Effector memory CD4-positive, alpha-beta T cell (primary cell): ENCODE data around the gene RPS6KB2.

Experiments used
- DNase-seq, 3 donors: peaks; one replicate each; pipeline ENCODE4 v3.0.0-alpha.2; 2020
- H3K27ac ChIP-seq: 2 replicates; pipeline ENCODE4 v1.7.0; 2013; ENCODE audit warnings: mild to moderate bottlenecking, low read length, moderate library complexity; ENCODE audit not compliant: insufficient read depth, poor library complexity, severe bottlenecking
- H3K27me3 ChIP-seq: replicated peaks from 2 replicates; pipeline ENCODE4 v1.7.0; 2013; ENCODE audit warnings: mild to moderate bottlenecking, low read length; ENCODE audit not compliant: insufficient read depth, control insufficient read depth, poor library complexity, severe bottlenecking
- H3K36me3 ChIP-seq: 2 replicates; pipeline ENCODE4 v1.7.0; 2013; ENCODE audit warnings: mild to moderate bottlenecking, low read length, moderate library complexity; ENCODE audit not compliant: control insufficient read depth, insufficient read depth
- H3K4me1 ChIP-seq: 2 replicates; pipeline ENCODE4 v1.7.0; 2013; ENCODE audit warnings: low read length, mild to moderate bottlenecking; ENCODE audit not compliant: control insufficient read depth, insufficient read depth, poor library complexity, severe bottlenecking
- H3K4me3 ChIP-seq: 2 replicates; pipeline ENCODE4 v1.7.0; 2013; ENCODE audit warnings: low read length, low read depth, mild to moderate bottlenecking; ENCODE audit not compliant: insufficient read depth, poor library complexity, severe bottlenecking
- H3K9me3 ChIP-seq: 2 replicates; pipeline ENCODE4 v1.7.0; 2013; ENCODE audit warnings: mild to moderate bottlenecking, low read length, moderate library complexity; ENCODE audit not compliant: control insufficient read depth

The RPS6KB2 gene

DNA sequence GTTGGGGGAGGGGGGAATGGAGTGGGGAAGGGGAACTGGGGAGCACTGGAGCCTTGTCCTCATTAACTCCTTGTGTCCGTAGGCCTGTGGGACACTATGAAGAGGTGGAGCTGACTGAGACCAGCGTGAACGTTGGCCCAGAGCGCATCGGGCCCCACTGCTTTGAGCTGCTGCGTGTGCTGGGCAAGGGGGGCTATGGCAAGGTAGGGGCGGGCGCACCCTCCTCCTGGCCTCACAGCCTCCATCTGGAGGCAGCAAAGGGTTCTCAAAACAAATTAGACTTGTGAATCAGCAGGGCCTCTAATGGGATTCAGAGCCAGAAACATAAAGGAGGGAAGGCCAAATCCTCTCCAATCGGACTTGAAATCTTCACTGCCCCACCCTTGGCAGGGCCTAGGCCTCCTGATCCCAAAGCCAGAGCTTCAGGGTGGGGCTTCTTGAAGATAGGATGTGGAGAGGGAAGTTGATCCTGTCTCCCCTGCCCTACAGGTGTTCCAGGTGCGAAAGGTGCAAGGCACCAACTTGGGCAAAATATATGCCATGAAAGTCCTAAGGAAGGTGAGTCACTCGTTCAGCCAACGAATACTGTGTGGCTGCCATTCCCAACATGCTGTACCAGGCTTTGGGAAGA is 859 bp downstream of the RPS6KB2 start:
- Histone ChIP-seq H3K27ac (peak overlapping the region; percentile 89), H3K36me3 (peaks cover 6% of the 10 kb centered on the region), H3K27me3 (no peaks in the 10 kb centered on the region), H3K4me1 (peaks cover 29% of the 10 kb centered on the region), H3K9me3 (no peaks in the 10 kb centered on the region), H3K4me3 (peak overlapping the region; percentile 82)
- DNase-seq, result no peak

DNA sequence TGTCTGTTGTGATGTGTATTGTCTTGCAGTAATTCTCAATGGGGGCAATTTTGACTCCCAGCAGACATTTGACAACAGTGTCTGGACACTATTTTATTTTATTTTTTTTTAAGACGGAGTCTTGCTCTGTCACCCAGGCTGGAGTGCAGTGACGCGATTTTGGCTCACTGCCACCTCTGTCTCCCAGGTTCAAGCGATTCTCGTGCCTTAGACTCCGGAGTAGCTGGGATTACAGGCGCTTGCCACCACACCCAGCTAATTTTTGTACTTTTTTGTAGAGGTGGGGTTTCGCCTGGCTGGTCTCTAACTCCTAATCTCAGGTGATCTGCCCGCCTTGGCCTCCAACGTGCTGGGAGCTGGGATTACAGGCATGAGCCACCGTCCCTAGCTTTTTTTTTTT is 1.4 kb downstream of the RPS6KB2 start:
- Histone ChIP-seq H3K27ac (no peak overlapping the region), H3K27me3 (no peaks in the 10 kb centered on the region), H3K9me3 (no peaks in the 10 kb centered on the region), H3K36me3 (peaks cover 12% of the 10 kb centered on the region), H3K4me1 (peaks cover 35% of the 10 kb centered on the region), H3K4me3 (no peak overlapping the region)
- no peak for DNase-seq

DNA sequence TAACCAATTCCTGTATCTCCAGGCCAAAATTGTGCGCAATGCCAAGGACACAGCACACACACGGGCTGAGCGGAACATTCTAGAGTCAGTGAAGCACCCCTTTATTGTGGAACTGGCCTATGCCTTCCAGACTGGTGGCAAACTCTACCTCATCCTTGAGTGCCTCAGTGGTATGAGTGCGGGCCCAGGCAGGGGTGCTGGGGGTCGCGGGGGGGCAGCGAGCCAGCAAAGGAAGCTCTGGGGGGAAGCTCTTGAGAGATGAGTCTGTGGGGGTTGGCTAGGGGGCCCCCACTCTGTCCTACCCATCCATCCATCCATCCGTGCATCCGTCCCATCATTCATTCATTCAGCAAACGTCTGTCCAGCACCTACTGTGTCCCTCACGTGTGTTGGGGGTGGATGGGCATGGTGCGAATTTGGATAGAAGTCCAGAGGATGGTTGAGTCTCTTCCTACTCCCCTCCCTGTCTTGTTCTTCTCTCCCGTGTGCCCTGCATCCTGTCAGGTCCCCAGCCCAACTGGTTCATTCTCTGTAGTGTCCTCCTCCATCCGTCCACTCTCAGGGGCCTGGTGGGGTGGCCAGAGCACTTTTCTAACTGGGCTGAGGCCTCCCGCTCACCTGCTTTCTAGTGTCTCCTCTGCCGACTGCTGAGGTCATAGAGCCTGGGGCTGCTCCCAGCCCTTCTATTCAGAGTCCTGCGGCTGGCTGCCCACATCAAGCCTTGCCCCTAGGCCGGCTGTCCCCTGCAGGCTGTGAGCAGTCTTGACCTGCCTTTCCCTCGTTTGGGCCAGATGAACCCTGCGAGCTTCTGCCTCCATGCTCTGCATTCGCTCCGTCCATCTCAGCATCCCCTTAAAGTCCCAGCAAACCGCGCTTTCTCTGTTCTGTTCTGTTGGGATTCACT is 3.3 kb downstream of the RPS6KB2 start:
- Histone ChIP-seq H3K4me3 (no peak overlapping the region), H3K27me3 (no peaks in the 10 kb centered on the region), H3K4me1 (peaks cover 53% of the 10 kb centered on the region), H3K9me3 (no peaks in the 10 kb centered on the region), H3K27ac (no peak overlapping the region), H3K36me3 (peaks cover 22% of the 10 kb centered on the region)
- DNase-seq, result no peak

DNA sequence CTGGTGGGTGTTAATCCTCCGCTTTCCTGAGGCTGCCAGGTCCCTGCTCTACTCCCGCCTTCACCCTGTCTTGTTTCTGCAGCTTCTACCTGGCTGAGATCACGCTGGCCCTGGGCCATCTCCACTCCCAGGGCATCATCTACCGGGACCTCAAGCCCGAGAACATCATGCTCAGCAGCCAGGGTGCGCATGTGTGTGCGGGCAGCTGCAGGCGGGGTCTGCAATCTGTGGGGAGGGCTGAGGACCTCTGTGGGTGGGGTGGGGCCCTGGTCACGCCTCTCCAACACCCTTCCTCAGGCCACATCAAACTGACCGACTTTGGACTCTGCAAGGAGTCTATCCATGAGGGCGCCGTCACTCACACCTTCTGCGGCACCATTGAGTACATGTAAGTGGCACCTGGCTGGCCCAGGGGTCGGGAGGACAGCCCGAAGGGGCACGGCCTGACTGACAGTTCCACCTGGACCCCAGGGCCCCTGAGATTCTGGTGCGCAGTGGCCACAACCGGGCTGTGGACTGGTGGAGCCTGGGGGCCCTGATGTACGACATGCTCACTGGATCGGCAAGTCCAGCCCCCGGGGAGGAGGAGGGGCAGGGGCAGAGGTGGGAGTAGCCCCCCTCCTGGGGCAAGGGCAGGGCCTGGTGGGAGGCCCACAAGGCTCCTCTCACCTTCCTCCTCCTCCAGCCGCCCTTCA is 4.5 kb downstream of the RPS6KB2 start:
- DNase-seq, result no peak
- Histone ChIP-seq H3K9me3 (no peaks in the 10 kb centered on the region), H3K36me3 (peaks cover 22% of the 10 kb centered on the region), H3K4me3 (no peak overlapping the region), H3K4me1 (peaks cover 49% of the 10 kb centered on the region), H3K27ac (peak overlapping the region; percentile 43), H3K27me3 (no peaks in the 10 kb centered on the region)

- Histone ChIP-seq H3K27me3 (no peaks in the 10 kb centered on the region), H3K27ac (peak overlapping the region; percentile 93), H3K9me3 (no peaks in the 10 kb centered on the region), H3K4me3 (no peak overlapping the region), H3K4me1 (peaks cover 50% of the 10 kb centered on the region), H3K36me3 (peaks cover 22% of the 10 kb centered on the region)
- DNase-seq, result no peak
These were observed 5.5 kb downstream of the RPS6KB2 start for GRCh38 chr11:67433536-67434394.

GRCh38 chr11:67434395-67434881 is 6.1 kb downstream of the RPS6KB2 start:
- no peak overlapping the region for H3K4me3 ChIP-seq
- H3K27me3 ChIP-seq, result no peaks in the 10 kb centered on the region
- DNase-seq, result no peak
- peaks cover 22% of the 10 kb centered on the region for H3K36me3 ChIP-seq
- peaks cover 52% of the 10 kb centered on the region for H3K4me1 ChIP-seq
- H3K9me3 ChIP-seq, result no peaks in the 10 kb centered on the region
- peak overlapping the region; percentile 93 for H3K27ac ChIP-seq

GRCh38 chr11:67435031-67435726 is 6.9 kb downstream of the RPS6KB2 start:
- Histone ChIP-seq H3K27ac (peak overlapping the region; percentile 93), H3K36me3 (peaks cover 22% of the 10 kb centered on the region)
- DNase-seq, result no peak

GRCh38 chr11:67435727-67436458 is 7.6 kb downstream of the RPS6KB2 start:
- Histone ChIP-seq H3K4me3 (peak overlapping the region; percentile 94), H3K27ac (peak overlapping the region; percentile 93), H3K36me3 (peaks cover 18% of the 10 kb centered on the region), H3K9me3 (no peaks in the 10 kb centered on the region), H3K4me1 (peaks cover 66% of the 10 kb centered on the region), H3K27me3 (no peaks in the 10 kb centered on the region)
- no peak for DNase-seq

More at GRCh38 chr11:67435031-67435726, 6.9 kb downstream of the RPS6KB2 start:
- H3K9me3 ChIP-seq, result no peaks in the 10 kb centered on the region
- H3K27me3 ChIP-seq, result no peaks in the 10 kb centered on the region
- H3K4me3 ChIP-seq, result peak overlapping the region; percentile 94
- peaks cover 59% of the 10 kb centered on the region for H3K4me1 ChIP-seq
